ENCODE data around the gene COL6A2.
"Not testable (repeated sequence)": the region's sequence is repeated elsewhere in the genome, so short reads cannot be mapped to it uniquely, and the experiment has no call there.

Gene COL6A2

GRCh38 chr21:46157396-46157986 is 59.6 kb downstream of the COL6A2 start:
- no peak for DNase-seq

GRCh38 chr21:46157987-46158451 is 60.1 kb downstream of the COL6A2 start:
- no peak for DNase-seq

GRCh38 chr21:46158666-46159300 is 60.9 kb downstream of the COL6A2 start:
- no peak for DNase-seq

GRCh38 chr21:46159390-46159789 is 61.5 kb downstream of the COL6A2 start:
- DNase-seq: no peak

- no peak for DNase-seq
Measured at GRCh38 chr21:46159841-46160656, 62.1 kb downstream of the COL6A2 start.

- no peak for DNase-seq
Measured at GRCh38 chr21:46160657-46160906, 62.7 kb downstream of the COL6A2 start.

- no peak for DNase-seq
Measured at GRCh38 chr21:46160907-46161632, 63.2 kb downstream of the COL6A2 start.

- no peak for DNase-seq
Measured at GRCh38 chr21:46161633-46162592, 64.0 kb downstream of the COL6A2 start.

- no peak for DNase-seq
Measured at GRCh38 chr21:46163380-46163779, 65.5 kb downstream of the COL6A2 start.

- no peak for DNase-seq
Measured at GRCh38 chr21:46165098-46165497, 67.2 kb downstream of the COL6A2 start.

GRCh38 chr21:46168238-46168637 is 70.3 kb downstream of the COL6A2 start:
- no peak for DNase-seq

GRCh38 chr21:46168659-46169386 is 70.9 kb downstream of the COL6A2 start:
- no peak for DNase-seq

GRCh38 chr21:46170436-46171193 is 72.7 kb downstream of the COL6A2 start:
- DNase-seq: not testable (repeated sequence)

GRCh38 chr21:46171585-46171984 is 73.7 kb downstream of the COL6A2 start:
- no peak for DNase-seq

- no peak for DNase-seq
Measured at GRCh38 chr21:46171996-46172862, 74.3 kb downstream of the COL6A2 start.

GRCh38 chr21:46172863-46173528 is 75.1 kb downstream of the COL6A2 start:
- no peak for DNase-seq

- no peak for DNase-seq
Measured at GRCh38 chr21:46173573-46173972, 75.7 kb downstream of the COL6A2 start.

- DNase-seq: not testable (repeated sequence)
Measured at GRCh38 chr21:46176443-46177129, 78.7 kb downstream of the COL6A2 start.

GRCh38 chr21:46178961-46179360 is 81.0 kb downstream of the COL6A2 start:
- DNase-seq: no peak

Data from stimulated activated CD4-positive, alpha-beta T cell treated with anti-CD3 and anti-CD28 coated beads, Interleukin-1b, Interleukin-23, amount 100 ng/mL, for 48 hours (primary cell).